Islet of Langerhans (tissue), 1 donor: ENCODE measurements around the gene NCOA1.
"Not testable (repeated sequence)": the region's sequence is repeated elsewhere in the genome, so short reads cannot be mapped to it uniquely, and the experiment has no call there.

Experiments used
- FAIRE-seq: peaks from one replicate; lab custom pipeline; 2011; peaks lifted over from hg19 to GRCh38; lab: Jason Lieb, UNC

NCOA1 gene

DNA sequence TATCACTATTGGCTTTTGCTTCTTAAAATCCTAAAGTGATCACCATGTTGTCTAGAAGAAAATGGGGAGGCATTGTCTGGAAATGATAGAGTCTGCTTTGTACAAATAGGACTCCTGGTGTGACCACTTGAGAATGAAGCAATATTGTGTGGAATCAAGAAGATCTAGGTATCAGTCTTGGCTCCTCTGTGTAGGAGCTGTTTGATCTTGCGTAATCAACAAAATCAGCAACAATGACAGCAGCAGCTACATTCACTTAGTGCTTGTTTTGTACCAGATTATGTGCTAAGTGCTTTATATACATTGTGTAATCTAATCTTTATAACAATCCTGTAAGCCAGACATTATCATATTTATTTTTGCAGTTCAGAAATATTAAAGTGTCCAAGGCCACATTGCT lies 17.8 kb downstream of the NCOA1 start:
- FAIRE-seq = no peak

DNA sequence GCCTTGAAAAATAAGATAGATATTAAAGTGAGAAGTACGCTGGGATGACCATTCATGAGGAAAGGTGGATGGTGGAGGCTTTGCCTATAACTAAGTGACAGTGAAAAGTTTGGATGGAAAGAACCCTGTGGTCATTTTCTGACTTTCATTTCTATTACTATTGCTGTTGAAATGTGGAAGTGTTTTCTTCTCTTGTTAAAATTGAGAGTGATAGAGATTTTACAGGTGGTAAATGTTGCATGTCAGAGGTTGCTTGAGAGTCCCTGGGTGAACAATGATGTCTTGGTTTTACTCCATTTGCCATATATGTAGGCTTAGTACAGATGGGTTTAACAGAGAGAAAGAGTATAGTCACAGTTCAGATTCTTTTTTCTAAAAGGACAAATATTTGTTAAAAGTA lies 18.4 kb downstream of the NCOA1 start:
- no peak for FAIRE-seq

DNA sequence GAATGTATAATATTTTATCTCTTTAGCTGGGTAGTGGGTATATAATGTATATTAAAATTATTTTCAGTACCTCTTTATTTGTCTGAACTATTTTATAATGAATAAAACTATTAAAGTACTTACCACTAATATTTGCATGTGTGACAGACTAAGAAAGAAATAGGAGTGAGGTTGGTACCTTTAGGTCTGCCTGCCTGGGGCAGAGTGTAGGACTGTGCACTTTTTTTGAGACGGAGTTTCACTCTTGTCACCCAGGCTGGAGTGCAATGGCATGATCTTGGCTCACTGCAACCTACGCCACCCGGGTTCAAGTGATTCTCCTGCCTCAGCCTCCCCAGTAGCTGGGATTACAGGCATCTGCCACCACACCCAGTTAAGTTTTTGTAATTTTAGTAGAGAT lies 18.8 kb downstream of the NCOA1 start:
- FAIRE-seq = no peak

DNA sequence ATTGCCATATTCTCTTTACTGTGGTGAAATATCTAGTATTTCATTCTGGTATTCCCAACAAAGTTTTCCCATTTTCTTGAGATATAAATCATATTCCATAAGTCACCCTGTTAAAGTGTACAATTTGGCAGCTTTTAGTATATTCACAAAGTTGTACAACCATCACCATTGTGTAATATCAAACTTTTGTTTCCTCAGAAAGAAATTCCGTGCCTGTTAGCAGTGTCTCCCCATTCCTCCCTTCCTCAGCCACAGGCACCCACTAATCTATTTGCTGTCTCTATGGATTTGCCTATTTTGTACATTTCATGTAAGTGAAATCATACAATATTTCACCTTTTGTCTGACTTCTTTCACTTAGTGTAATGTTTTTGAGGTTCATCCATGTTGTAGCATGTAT lies 19.7 kb downstream of the NCOA1 start:
- no peak for FAIRE-seq

DNA sequence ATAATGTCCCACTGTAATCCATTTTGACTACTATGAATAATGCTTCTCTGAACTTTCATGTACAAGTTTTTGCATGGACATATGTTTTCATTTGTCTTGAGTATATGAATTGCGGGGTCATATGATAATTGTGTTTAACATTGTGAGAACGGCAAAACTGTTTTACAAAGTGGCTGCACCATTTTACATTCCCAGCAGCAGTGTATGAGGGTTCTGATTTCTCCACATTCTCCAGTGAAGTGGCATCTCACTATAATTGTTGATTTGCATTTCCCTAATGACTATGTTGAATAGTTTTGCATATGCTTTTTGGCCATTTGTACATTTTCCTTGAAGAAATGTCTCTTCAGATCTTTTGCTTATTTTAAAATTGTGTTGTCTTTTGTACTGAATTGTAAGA lies 20.1 kb downstream of the NCOA1 start:
- no peak for FAIRE-seq

DNA sequence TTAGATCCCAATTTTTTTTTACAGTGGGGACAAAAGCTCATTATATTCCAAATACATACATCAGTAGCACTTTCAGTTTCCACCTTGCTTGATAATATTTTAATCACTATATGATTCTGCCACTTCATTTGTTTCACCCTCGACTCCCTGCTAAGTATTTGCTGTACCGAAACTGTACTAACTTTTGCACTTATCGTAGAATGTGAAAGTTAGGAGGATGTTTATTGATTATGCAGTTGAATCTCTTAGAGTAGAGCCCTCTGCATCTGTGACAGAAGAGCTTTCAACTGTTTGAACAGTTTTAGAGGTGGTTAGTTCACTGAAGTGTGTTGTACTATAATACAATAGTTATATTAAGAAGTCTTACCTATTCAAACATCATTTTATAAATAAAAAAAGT lies 20.8 kb downstream of the NCOA1 start:
- peak; percentile 71 for FAIRE-seq

DNA sequence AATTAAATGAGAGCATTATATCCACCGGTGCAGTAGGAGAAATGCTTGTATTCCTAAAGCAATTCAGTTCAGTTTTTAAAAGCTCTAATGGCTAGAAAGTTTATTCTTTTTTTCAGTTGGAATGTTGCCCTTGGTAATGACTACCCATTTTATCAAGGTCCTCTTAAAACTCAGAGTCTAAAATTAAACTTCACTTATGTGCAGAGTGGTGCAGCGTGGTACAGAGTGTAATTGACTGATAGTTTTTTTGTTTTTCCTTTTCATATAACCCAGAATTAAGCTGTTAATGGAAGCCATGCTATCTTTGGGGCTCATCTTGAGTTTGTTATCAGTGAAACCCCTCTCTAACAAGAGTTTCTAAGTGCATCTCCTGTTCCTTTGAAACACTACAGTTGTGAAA lies 21.4 kb downstream of the NCOA1 start:
- no peak for FAIRE-seq

GRCh38 chr2:24512831-24513230 lies 21.8 kb downstream of the NCOA1 start:
- FAIRE-seq = no peak

GRCh38 chr2:24513281-24514071 lies 22.4 kb downstream of the NCOA1 start:
- FAIRE-seq = no peak

- FAIRE-seq = no peak
Observed at GRCh38 chr2:24514820-24515219, 23.8 kb downstream of the NCOA1 start.

DNA sequence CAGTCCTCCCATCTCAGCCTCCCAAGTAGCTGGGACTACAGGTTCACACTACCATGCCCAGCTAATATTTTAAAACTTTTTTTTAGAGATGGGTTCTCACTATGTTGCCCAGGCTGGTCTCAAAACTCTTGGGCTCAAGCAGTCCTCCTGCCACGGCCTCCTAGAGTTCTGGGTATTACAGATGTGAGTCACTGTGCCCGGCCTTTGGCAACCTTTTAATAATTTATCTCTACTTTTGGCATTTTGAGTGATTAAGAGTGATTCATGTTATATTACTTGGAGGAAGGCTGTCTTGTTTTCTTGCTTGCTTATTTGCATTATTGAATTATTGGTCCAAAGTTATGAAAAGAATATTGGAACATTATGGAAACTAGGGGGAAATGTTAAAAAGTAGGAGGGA lies 24.3 kb downstream of the NCOA1 start:
- FAIRE-seq = no peak

- FAIRE-seq = no peak
Observed at GRCh38 chr2:24515831-24516230, 24.8 kb downstream of the NCOA1 start.

DNA sequence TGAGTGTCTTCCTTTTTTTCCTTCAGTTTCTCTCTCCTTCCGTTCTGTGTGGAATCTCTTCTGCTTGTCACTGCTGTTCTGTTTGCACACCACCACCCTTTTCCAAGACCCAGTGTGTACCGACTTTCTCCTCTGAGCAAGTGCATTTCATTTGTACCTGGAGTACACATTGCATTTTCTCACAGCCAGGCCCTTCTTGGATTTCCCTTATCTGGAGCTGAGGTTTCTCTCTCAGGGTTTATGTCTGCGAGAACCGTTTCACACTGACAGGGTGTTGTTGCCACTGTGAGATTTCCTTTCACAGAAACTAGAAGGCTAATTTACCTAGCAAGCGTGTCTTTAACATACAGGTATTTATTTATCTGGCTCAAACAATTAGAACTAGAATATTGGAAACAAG lies 26.2 kb downstream of the NCOA1 start:
- peak; percentile 30 for FAIRE-seq

DNA sequence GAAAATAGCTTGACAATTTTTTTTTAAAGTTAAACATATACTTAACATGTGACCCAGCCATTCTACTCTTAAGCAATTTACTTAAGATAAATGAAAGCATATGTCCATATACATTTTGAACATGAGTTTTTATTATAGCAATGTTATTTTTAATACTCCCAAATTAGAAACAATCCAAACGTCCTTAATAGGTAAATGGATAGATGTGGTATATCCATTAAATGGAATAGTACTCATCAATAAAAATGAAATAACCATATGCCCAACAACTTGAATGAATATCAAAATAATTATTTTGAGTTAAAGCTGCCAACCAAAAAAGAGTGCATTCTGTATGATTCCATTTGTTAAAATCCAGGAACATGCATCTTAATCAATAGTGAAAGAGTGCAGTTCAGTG lies 29.1 kb downstream of the NCOA1 start:
- no peak for FAIRE-seq

DNA sequence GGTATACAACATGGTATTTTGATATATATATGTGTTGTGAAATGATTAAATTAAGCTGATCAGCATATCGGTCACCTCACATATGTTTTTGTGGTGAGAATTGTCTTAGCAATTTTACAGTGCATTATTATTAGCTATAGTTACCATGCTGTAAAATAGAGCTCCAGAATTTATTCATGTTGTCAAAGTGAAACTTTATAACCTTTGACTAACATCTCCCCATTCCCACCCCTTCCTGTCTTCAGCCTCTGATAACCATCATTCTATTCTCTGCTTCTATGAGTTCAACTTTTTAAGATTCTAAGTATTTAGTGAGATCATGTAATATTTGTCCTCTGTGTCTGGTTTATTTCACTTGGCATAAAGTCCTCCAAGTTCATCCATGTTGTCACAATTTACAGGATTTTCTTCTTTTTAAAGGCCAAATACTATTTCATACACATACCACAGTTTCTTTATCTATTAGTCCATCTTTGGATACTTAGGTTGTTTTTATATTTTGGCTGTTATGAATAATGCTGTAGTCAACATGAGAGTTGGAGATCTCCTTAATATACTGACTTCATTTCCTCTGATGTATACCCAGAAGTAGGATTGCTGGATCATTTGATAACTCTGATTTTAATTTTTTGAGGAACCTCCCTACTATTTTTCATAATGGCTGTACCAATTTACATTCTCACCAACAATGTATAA lies 30.3 kb downstream of the NCOA1 start:
- FAIRE-seq = no peak

DNA sequence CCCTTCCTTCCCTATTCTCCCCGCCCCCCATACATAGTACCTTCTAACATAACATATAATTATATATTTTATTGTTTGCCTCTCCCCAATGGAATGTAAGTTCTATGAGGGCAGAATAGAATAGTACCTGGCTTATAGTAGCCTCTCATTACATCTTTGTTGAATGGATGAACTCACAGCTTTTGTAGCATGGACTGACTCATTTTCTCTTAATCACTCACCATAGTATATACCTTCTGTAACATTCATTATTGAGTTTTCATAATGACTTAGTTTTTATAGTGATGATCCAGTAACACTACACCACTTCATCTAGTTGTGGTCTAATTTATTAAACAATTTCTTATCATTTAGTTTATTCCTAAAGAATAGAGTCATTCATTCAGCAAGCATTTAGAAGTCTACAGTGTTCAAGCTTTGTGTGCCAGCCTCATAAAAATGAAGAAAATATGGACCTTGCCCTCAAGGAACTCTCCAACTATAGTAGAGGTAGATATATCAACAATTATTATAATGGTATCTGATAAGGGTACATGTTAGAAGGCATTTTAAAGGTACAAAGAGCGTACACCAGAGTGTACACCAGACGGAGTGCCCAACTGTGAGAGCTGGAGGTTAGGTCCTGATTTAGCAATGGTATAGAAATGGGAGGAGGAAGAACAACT lies 31.1 kb downstream of the NCOA1 start:
- no peak for FAIRE-seq

- no peak for FAIRE-seq
Observed at GRCh38 chr2:24527536-24527935, 36.5 kb downstream of the NCOA1 start.

GRCh38 chr2:24530796-24531195 lies 39.7 kb downstream of the NCOA1 start:
- no peak for FAIRE-seq

- FAIRE-seq = not testable (repeated sequence)
Observed at GRCh38 chr2:24531610-24532009, 40.6 kb downstream of the NCOA1 start.

DNA sequence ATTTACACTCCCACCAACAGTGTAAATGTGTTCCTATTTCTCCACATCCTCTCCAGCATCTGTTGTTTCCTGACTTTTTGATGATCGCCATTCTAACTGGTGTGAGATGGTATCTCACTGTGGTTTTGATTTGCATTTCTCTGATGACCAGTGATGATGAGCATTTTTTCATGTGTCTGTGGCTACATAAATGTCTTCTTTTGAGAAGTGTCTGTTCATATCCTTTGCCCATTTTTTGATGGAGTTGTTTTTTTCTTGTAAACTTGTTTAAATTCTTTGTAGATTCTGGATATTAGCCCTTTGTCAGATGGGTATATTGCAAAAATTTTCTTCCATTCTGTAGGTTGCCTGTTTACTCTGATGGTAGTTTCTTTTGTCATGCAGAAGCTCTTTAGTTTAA lies 41.0 kb downstream of the NCOA1 start:
- not testable (repeated sequence) for FAIRE-seq

- not testable (repeated sequence) for FAIRE-seq
Observed at GRCh38 chr2:24533574-24533973, 42.5 kb downstream of the NCOA1 start.

- FAIRE-seq = no peak
Observed at GRCh38 chr2:24538720-24539119, 47.7 kb downstream of the NCOA1 start.

GRCh38 chr2:24539258-24539657 lies 48.2 kb downstream of the NCOA1 start:
- FAIRE-seq = no peak
